Ascending aorta (tissue), 2 donors: ENCODE data around the gene TRIM71. TPM values are rescaled to one million over a fixed set of nuclear protein-coding genes. Genes with fewer than 3 reads are reported as not detected.

Experiments used
- DNase-seq, 2 donors: peaks; one replicate each; pipeline ENCODE4 v3.0.0-alpha.2; 2019; ENCODE audit warnings: low spot score in 2 of 2
- H3K27ac ChIP-seq, 2 donors: fragments of 200-600 bp; sonication (generic); one replicate each; pipeline ENCODE4 v1.5.1; 2016 to 2017; ENCODE audit warnings: mild to moderate bottlenecking in 1 of 2
- H3K27me3 ChIP-seq: fragments of 200-600 bp; sonication (generic); one replicate; pipeline ENCODE4 v1.5.1; 2017
- H3K36me3 ChIP-seq, 2 donors: fragments of 200-600 bp; sonication (generic); one replicate each; pipeline ENCODE4 v1.5.1; 2016
- H3K4me1 ChIP-seq, 2 donors: fragments of 200-600 bp; sonication (generic); one replicate each; pipeline ENCODE4 v1.5.1; 2016 to 2017; ENCODE audit warnings: mild to moderate bottlenecking in 1 of 2
- H3K4me3 ChIP-seq, 2 donors: fragments of 200-600 bp; sonication (generic); one replicate each; pipeline ENCODE4 v1.5.1; 2016 to 2017; ENCODE audit warnings: mild to moderate bottlenecking in 1 of 2
- H3K9me3 ChIP-seq, 2 donors: fragments of 200-600 bp; sonication (generic); one replicate each; pipeline ENCODE4 v1.5.1; 2016
- intact Hi-C: fragments of 100-400 bp; cut with DNase I; formaldehyde crosslinking; loops from one replicate; pipeline ENCODE4 v1.15.1; 2023
- total RNA-seq: library from RNA; depleted of rRNA; stranded (reverse); fragments of >200 nt; gene quantifications from one replicate; pipeline ENCODE4 v1.1.0, GENCODE V29; 2016
- TF ChIP-seq, protein P1 (sequence below), 3 experiments: fragments of 200-600 bp in 2 of 3; fragments of 450-650 bp in 1 of 3; sonication (generic) in 2 of 3; IDR thresholded peaks; one replicate each; pipeline ENCODE4 v1.5.1; 2016 to 2019; ENCODE audit warnings: antibody characterized with exemption in 3 of 3, mild to moderate bottlenecking in 1 of 3, moderate library complexity in 1 of 3

The TRIM71 gene
- total RNA-seq, 1 donor from 2014 or later, result not detected

- DNase-seq, result no peak
- H3K4me1 ChIP-seq, result no peaks in the 10 kb centered on the region
- TF ChIP-seq, protein P1, sequence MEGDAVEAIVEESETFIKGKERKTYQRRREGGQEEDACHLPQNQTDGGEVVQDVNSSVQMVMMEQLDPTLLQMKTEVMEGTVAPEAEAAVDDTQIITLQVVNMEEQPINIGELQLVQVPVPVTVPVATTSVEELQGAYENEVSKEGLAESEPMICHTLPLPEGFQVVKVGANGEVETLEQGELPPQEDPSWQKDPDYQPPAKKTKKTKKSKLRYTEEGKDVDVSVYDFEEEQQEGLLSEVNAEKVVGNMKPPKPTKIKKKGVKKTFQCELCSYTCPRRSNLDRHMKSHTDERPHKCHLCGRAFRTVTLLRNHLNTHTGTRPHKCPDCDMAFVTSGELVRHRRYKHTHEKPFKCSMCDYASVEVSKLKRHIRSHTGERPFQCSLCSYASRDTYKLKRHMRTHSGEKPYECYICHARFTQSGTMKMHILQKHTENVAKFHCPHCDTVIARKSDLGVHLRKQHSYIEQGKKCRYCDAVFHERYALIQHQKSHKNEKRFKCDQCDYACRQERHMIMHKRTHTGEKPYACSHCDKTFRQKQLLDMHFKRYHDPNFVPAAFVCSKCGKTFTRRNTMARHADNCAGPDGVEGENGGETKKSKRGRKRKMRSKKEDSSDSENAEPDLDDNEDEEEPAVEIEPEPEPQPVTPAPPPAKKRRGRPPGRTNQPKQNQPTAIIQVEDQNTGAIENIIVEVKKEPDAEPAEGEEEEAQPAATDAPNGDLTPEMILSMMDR (IDR thresholded peaks at IDR 0.05), result no peak
- no peak overlapping the region for H3K4me3 ChIP-seq
- no peaks in the 10 kb centered on the region for H3K36me3 ChIP-seq
- intact Hi-C loops, result no loop called here
- H3K9me3 ChIP-seq, result no peaks in the 10 kb centered on the region
- H3K27ac ChIP-seq, result no peak overlapping the region
- no peaks in the 10 kb centered on the region for H3K27me3 ChIP-seq
These were observed 20.0 kb downstream of the TRIM71 start for GRCh38 chr3:32837789-32838188.

GRCh38 chr3:32839714-32840085, 21.9 kb downstream of the TRIM71 start:
- TF ChIP-seq, protein P1 (IDR thresholded peaks at IDR 0.05), result no peak
- H3K4me3 ChIP-seq, result no peak overlapping the region
- no peak for DNase-seq
- intact Hi-C loops, result no loop called here
- H3K4me1 ChIP-seq, result no peaks in the 10 kb centered on the region
- no peaks in the 10 kb centered on the region for H3K9me3 ChIP-seq
- no peaks in the 10 kb centered on the region for H3K27me3 ChIP-seq
- no peak overlapping the region for H3K27ac ChIP-seq
- no peaks in the 10 kb centered on the region for H3K36me3 ChIP-seq

DNA sequence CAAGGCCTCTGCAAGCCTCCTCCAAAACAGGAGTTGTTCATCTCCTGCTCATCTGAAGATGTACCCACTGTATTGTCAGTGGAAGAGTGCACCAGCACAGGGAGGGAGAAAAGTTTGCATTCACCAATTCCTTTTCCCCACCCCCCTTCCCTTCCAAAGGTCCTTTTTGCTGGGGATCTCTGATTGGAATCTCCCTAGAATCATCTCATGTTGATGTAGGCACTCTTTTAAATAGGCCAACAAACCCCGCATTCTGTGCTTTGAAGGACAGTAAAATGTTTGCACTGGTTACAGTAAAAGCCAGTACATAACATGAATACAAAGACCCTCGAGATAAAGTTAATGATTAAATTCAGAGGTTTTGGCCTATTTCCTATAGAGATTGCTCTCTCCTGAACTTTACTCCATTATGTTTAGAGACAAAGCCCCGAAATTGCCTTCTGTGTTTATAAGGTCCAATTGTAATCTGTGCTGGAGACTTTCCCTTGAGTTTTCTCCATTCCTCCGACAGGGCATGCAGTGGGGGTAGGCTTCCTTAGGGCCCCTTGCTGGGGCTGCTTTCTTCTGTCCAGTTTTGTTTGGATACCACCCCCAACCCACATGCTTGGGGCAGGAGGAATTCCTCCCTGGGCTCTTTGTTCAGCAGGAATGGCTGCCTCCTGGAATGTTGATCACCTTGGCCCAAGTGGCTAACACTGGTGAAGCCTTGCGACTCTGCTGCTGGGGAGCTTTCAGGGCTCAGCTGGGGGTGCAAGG, 22.5 kb downstream of the TRIM71 start:
- TF ChIP-seq, protein P1 (IDR thresholded peaks at IDR 0.05), result no peak
- H3K27me3 ChIP-seq, result no peaks in the 10 kb centered on the region
- intact Hi-C loops, result no loop called here

DNA sequence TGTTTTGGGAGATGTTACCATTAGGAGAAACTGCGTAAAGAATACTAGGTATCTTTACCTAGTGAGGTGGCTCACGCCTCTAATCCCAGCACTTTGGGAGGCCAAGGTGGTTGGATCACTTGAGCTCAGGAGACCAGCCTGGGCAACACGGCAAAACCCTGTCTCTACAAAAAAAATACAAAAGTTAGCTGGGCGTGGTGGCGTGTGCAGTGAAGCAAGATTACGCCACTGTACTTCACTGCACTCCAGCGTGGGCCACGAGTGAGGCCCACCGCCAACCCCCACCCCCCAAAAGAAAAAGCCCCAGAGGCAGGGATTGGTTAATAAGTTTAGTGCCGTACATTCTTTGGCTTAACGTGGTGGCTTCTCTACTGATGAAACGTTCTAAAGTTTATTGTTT, 23.5 kb downstream of the TRIM71 start:
- Histone ChIP-seq H3K36me3 (no peaks in the 10 kb centered on the region), H3K9me3 (no peaks in the 10 kb centered on the region), H3K4me3 (no peak overlapping the region), H3K27me3 (no peaks in the 10 kb centered on the region), H3K4me1 (no peaks in the 10 kb centered on the region), H3K27ac (no peak overlapping the region)
- TF ChIP-seq, protein P1 (IDR thresholded peaks at IDR 0.05), result no peak
- no peak for DNase-seq
- intact Hi-C loops, result no loop called here

More for the DNA sequence above, 22.5 kb downstream of the TRIM71 start:
- Histone ChIP-seq H3K9me3 (no peaks in the 10 kb centered on the region), H3K4me1 (no peaks in the 10 kb centered on the region), H3K4me3 (no peak overlapping the region), H3K36me3 (no peaks in the 10 kb centered on the region), H3K27ac (no peak overlapping the region)
- DNase-seq, result no peak

DNA sequence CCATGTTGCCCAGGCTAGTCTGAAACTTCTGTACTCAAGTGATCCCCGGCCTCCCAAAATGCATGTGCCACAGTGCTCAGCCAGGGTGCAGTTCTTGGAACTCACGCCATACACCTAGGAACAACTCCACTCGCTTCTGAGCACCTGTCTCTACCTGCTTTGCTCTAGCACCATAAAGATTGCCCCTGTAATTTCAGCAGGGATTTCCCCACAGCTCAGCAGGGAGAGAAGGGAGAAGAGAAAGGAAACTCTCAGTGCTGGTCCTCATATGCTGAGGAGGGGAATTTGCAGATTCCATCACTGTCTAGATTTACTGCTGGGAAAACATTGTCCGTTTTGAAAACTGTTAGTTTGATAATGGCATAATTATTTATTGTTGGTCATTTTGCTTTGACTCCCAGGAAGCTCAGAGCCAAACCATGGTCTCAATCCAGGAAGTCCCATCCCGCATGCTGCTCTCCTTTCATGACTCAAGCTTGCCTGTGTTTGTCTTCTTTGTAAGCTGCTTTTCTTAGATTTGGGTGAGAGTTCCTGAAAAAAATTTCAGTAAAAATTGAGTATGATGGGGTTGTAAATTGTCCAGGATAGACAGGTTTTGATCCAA, 24.2 kb downstream of the TRIM71 start:
- no peaks in the 10 kb centered on the region for H3K27me3 ChIP-seq
- H3K27ac ChIP-seq, result no peak overlapping the region
- H3K4me3 ChIP-seq, result no peak overlapping the region
- no peaks in the 10 kb centered on the region for H3K9me3 ChIP-seq
- intact Hi-C loops, result no loop called here
- H3K4me1 ChIP-seq, result no peaks in the 10 kb centered on the region
- DNase-seq, result no peak
- H3K36me3 ChIP-seq, result no peaks in the 10 kb centered on the region
- TF ChIP-seq, protein P1 (IDR thresholded peaks at IDR 0.05), result no peak
